HG02852 (cell line): ENCODE measurements around the gene TNIK.

ENCODE experiments used
- ATAC-seq: cut with Tn5 transposase; IDR thresholded peaks from one replicate; pipeline ENCODE4 v1.9.1; 2021; ENCODE audit warnings: mild to moderate bottlenecking, moderate library complexity; ENCODE audit not compliant: unreplicated experiment

Gene TNIK

DNA sequence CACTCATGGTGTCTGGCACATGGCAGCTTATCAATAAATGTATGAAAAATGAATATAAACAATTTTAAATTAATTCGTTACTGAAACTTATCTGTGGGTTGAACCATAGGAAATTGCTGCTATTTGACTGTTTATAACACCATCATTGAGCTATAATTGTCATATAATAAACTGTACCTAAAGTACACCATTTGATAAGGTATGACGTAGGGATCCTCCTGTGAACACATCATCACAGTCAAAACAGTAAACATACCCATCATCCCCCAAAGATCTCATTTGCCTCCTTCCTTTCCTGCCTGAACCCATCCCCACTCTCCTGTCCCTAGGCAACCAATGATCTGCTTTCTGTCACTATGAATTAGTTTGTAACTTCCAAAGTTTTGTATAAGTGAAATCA, 282.7 kb downstream of the TNIK start:
- no peak for ATAC-seq

DNA sequence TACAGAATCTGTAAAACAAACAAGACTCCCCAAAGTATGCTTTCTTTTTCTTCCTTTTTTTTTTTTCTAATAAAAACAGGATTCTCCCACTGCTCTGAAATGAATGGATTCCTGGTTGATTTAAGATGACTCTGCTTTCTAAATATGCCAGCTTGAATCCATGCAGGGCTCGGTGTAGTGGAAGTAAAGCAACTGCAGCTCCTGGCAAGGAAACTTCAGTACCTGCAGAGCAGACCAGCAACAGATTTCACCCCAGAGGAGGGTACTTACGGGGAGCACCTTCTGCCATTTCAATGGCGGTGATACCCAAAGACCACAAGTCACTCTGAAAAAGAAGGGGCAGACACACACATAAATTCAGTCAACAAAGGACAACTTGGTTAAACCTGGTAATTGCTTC, 283.1 kb downstream of the TNIK start:
- ATAC-seq, result no peak

DNA sequence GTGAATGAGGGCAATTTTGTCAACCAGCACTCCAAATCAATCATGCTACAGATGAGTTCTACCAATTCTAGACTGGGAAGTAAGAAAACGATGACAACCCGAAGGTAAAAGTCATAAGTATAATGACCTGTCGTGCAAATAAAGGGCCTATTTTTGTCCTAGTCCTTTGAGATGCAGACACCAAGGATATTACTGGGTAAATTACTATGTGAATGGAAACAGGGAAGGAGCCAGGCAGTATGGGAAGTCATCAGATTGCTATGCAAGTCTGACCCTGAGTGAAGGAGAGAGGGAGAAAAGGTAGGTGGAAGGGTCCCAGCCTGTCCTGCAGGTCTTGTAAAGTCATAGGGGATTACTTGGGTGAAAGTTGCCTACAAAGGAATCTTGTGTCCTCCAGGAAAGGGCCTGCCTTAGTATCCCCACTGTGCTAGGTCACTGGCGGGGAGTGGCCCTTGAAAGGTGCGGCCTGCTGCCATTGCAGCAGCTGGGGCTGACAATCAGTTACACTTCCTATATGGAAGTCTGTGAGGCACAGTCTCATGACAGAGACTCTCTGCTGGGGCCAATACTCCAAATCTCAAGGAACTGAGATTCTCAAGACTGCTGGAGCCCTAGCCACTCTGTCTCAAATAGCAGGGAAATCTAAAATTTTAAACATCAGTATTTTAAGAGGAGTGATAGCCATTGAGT, 283.8 kb downstream of the TNIK start:
- ATAC-seq, result no peak

DNA sequence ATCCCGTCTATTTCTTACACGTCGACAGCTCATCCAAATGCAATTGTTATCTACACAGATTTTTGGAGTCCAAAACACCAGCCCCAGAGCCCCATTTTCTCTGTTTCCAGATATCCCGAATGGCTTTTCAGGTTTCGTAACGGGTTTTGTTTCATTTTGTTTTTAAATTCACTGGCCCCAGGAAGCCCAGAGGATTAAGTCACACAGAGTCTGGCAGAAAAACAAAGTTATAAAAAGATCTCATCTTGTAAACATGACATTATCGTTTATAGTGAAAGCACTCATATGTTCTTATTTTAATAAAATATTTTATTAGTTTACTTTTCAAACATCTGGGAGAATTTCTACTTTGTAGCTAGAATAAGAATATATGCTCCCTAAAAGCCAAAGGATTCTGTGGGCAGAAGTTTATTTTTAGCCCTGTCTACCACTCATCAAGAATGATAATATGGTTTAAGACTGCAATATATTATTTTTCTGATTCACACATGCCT, 284.4 kb downstream of the TNIK start:
- no peak for ATAC-seq

DNA sequence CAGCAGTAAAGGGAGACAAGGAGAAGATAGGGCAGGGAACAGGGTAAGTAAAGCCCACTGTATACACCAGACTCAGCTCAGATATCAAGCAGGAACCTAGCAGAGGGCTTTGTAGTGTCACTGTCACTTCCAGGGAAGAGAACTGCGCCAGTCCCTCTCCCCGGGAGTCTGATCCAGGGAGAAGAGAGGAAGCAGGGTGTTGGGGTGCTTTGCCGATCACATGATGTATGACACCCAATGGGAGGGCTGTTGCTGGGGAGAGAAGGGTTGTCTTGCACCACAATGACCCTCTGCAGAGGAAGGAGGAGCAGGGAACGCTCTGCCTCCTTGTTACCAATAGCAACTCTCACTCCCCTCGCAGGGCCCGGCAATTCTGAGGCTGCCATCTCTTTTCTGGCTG, 286.5 kb downstream of the TNIK start:
- ATAC-seq, result peak; percentile 66

DNA sequence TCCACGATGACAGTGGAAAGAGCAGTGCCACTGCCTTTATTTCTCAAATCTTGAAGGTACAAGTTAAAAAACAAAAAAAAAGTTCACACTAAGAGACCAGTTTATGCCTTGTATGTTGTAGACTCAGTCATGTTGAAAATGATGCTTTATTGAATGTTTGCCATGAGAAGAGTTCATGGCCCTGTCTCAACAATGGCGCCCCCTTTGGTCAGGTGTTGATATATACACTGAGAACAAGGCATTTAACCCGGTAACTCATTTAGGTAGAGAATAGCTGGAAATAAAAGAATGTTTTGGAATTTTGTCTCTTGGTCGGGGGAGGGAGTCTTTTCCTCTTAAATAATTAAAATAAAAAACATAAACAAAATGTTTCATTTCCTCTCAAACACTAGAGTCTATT, 288.1 kb downstream of the TNIK start:
- ATAC-seq, result no peak

DNA sequence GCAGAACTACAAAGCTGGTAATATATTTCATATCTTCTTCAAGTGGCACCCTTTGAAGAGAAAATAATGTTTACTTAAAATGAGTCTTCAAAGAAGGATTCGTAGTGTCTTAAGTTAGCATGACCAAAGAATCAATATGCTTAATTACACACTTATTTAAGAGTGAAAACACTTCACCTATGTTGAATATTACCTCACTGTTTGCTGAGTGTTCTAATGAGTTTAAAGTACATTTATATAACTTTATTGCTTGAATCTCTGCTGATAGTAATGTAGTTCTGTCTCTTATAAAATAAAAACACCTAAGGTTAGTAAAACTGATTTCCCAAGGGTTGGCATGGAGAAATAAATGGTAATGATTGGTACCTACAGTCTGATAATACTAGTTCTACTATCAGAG, 290.3 kb downstream of the TNIK start:
- ATAC-seq, result no peak

DNA sequence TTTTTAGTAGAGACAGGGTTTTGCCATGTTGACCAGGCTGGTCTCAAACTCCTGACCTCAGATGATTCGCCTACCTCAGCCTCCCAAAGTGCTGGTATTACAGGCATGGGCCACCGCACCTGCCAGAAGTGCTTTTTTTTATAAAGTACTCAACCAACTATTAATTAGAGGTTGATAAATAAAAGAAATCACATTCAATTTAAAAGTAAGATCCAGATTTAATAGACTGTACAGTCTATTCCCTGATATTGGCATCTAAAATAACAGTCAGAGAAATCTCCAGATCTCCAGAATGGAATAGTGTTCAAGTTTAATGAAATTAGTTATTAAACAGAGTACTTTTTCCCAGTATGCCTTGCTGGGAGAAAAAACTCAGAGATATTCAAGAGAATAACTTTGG, 290.8 kb downstream of the TNIK start:
- no peak for ATAC-seq

DNA sequence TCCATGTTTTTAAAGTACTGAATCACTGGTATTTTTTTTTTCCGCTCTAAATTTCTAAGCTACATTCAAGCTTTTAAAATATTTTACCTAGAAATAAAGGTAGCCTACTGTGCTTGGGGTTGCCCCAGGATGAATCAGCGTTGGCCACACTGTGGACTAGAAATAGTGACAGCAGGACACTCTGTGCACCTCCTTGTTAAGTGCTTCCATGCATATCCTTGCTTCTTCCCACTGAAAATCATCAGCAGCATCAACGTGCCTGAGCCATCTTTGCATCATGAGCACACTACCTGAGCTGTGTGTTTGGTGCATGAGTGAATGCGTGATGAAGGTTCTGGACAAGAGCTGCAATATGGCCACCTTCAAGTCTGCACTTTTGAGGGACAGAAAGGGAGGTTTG, 291.7 kb downstream of the TNIK start:
- no peak for ATAC-seq

DNA sequence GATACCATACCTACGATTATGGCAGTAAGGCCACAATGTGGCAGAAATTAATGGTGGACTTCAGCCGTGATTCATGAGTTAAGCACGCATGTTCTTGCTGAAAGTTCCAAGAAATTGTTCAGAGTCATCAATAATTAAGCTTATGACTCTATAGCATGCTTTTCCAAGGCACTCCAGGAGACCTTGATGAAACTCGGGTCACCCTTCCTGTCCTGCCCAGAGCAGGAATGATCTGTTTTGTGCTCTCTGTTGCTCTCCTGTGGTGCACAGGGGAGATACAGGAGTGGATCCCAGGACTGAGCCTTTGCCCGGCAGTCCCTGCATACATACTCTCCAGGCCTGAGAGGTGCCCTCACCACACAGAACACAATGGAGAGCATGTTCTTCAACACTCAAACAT, 292.1 kb downstream of the TNIK start:
- ATAC-seq, result no peak

DNA sequence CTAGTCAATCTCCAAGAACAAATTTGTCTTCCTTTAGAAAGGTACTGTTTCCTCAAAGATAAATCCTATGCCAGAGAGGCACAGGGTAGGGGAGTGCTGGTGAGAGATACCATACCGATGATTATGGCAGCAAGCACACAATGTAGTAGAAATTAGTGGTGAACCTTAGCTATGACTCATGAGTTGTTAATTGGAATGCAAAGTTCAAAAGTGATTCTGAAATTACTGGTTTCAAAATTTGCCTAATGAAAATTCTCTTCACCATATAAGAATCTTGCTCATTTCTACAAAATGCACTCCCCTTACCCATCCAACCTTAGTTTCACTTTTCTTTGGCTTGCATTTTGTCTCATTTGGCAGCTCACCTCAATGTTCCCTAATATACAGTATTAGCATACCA, 294.2 kb downstream of the TNIK start:
- peak; percentile 50 for ATAC-seq

DNA sequence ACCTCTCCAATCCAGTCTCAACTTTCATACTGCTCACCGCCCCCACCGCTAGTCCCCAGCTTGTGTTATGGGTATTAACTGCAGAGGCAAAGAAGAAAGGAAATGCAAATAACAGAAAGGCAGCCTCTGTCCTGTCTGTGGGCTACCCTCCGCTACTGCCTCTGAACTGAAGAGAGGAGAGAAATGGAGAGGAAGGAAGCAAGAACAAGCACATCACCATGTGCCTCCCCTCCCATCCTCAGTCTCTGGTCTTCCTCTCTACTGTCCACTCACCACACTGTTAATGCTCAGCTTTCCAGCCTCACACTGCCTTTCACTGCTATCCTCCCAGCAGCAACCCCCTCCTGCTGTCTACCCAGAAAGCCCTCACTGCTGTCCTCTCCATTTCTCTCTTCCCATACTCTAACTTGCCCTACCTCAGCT, 294.7 kb downstream of the TNIK start:
- ATAC-seq, result peak; percentile 58

DNA sequence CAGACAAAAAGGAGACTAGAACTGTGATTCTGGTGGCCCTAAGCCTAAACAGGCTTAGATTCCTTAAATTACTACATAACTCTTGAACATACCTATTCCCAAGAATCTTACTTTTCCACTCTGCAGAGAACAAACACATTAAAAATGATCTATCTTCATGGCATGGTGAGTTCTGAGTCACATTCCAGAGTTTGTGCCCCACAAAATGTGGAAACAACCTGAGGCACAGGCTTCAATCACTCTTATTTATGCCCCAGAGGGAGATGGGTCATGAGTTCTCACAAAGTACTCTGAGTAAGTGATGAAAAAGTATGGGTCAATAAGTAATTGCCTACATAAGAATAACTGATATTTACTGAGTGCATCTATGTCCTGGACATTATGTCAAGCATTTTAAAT, 296.1 kb downstream of the TNIK start:
- ATAC-seq, result no peak

DNA sequence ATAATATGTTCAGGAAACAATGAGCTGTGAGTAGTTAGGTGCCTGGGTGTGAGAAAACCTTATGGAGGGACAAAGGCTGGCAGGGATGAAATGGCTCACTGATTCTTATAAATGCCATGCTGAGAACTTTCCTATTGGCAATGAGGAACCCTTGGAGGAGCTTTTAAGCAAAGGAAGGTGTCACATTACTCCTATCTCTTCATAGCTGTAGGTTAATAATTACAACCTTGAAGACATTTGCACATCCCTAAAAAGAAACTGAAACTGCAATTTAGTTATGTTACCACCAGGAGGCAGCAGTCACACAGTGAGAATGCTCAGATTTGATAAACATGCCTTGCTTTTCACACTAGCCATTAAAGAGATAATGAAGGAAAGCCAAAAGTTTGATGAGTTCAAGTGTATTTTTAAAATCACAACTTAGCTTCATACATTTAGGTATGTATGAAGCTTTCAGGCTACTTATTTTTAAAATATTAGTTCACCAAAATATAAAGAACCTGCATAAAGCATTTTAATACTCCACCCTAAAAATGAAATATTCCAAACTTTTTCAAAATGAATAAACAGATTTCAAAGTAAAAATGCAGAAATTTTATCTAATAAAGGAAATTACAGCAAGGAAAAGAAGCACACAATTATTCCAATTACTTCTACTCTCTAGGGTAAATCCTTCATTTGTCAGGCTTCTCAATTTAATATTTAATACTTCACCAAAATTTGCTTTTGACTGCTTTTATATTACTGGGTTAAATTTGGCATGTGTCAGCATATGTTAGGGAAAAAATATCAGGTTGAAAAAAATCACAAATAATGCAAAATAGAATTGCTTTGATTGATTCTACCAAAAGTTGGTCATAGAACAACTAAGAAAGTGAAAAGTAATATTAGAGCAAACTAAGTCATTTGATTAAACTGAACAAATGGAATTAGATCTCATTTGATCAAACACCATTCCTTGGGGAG, 296.8 kb downstream of the TNIK start:
- ATAC-seq, result no peak

DNA sequence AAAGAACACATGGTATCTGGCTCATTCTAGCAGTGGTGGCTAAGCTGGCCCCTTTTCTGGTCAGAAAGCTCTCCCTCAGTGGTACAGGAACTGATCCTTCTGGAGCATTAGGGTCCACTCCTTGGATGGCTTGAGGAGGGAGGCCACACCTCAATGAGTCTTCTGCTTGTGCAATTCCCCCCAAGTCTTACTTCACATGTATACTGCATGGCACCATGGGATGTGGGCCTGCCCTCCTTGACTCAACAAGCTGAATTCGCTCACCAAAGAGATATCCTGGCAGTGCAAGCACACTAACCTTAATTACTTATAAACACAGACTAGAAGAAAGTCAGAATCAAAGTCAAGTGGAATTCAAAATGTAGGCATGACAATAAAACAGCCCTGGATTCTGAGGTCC, 299.9 kb downstream of the TNIK start:
- ATAC-seq, result no peak

DNA sequence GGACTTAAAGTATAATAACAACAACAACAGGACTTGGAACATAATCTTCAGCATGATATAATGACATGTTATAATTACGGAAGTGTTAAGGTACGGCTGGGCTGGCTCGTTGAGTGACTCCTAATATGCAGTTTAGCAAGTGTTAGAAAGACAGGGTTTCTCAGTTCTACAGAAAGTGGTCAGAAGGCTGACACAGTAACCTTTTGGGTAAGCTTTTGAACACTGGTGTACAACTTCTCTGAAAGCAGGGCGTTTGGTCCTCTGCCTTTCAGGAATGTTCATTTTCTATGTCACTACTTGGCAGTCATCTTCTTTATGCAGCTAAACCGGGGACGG, 300.4 kb downstream of the TNIK start:
- no peak for ATAC-seq

DNA sequence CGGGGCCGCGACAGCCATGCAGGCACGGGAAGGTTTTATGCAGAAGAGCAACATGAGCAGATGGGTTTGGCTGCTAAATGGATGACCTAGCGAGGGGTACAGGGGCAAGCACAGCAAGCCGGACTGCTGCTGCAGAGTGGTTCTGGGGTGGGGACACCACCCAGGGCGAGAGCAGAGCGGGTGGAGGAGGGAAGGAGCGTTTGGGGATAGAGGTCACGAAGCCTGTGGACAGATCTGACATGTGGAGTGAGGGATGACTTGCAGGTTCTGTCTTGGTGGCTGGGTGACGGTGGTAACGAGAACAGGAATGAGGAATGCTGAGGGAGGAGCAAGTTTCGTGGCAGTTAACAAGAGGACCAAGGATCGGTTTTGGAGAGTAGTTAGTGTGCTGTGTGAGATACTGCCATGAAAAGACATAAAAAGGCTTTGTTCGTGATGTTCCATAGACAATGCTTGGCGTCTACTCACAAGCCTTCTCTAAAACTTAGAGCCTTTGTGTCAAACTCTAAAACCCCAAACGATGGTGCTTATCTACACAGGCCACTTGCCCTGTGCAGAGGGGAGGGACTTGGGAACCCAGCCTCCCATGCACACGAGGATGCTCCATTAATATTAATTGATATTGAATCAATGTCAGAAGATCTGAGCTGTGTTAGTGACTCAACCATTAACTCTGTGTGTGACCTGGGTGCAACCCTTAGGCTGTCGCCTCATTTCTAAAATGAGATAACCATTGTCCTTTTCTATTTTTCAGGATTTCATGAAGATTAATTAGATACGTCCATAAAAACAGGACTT, 301.0 kb downstream of the TNIK start:
- ATAC-seq, result no peak

DNA sequence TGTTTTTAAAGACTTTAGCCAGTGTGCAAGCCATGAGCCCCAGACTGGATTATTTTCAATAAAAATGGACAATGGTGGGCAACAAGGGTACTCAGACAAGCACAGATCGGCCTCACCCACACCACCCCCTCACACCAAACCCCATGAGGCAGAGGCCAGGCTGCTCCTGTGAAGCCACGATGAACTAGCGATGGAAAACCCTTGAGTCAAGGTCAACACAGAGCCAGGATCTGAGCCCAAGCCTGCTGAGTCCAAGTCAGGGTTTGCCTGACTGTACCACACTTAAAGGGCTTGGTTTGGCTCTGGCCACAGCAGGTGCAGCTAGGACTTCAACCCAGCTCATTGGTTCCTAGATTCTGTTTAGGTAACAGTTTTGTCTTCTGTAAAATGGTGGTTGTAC, 302.2 kb downstream of the TNIK start:
- ATAC-seq, result no peak

DNA sequence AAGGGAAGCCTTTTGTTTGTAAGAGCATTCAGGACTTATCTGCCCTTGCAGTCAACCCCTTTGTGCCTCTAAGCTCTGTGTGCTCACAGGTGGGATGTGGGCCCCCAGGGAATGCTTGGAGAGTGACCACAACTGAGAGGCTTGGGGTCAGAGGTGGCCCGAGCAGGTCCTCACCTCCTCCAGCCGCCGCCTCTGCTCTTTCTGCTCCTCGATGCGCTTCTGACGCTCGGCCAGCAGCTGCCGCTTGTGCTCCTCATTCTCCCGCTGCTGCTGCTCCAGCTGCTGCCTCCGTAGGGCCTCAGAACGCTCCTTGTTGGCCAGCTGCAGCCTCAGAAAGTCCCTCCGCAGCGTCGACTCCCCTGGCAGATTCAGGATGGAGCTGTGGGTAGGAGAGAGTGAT, 302.9 kb downstream of the TNIK start:
- ATAC-seq, result no peak

DNA sequence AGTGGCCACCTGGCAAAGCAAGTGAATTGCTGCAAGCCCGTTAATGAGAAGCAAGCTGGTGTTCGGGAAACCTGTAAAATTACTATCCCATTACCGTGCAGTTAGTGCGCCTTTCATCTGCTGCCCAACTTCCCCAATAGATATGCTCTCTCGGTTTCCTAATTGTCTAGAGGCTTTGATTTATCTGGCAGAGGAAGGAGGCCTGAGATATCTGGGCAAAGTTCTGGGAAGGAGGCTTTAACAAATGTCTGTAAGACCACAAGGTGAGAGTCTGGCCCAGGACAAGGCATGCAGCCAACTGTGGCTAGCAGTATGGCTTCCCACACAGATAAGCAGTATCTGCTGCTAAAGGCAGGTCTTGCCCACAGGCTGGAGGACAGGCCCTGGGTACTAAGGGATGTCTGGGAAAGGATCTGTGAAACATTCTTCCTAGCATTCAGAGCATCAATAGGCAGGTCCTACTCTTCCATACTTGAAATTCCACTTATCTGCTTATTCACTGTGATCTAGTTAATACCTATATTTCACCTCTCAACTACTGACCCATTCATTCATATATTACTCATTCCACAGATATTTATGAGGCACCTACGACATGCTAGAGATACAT, 303.7 kb downstream of the TNIK start:
- no peak for ATAC-seq

DNA sequence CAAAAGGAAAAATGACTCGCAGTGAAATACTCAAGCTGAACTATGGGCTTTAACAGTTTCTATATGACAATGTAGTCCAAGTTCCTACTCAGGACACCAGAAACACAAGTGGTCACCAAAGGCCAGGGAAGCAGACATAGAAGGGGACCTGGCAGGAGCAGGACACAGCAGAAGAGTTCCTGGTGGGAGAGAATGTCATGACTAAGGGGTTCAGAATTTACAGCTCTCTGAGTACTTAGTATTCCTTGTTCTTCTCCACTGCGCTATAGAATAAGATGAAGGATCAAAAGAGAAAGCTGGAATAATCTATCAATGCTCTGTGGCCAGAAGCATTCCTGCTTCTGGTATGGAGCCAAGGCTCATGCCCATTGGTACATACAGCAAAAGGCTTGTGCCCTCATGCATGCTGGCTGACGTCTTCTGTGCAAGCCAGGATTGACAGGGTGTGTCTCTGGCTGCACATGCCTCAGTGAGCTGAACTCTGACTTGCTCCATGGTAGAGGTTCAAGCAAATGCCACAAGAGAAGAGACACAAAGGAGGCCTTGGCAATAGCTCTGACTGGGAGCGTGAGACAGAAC, 305.0 kb downstream of the TNIK start:
- no peak for ATAC-seq
